ENCODE data around the gene PHC3.

PHC3 gene

GRCh38 chr3:170038434-170039110 is 143.0 kb downstream of the PHC3 start:
- DNase-seq: peak in 1 of 14 donors; percentile 3

Measured in C1 segment of cervical spinal cord (tissue), 14 donors.